H1 (cell line): ENCODE measurements around the gene HIGD2A. TPM values are rescaled to one million over a fixed set of nuclear protein-coding genes. Genes with fewer than 3 reads are reported as not detected.

Experiments
- CTCF ChIA-PET: fragments of 300-600 bp; sonication (Branson Sonifier 250); formaldehyde crosslinking; loops from one replicate; lab custom pipeline; 2021; ENCODE audit not compliant: partially characterized antibody; lab: Charles Lee
- POLR2A ChIA-PET: fragments of 300-600 bp; sonication (Branson Sonifier 250); formaldehyde crosslinking; loops from one replicate; lab custom pipeline; 2021; ENCODE audit warnings: inconsistent platforms; ENCODE audit not compliant: partially characterized antibody; lab: Charles Lee
- DNase-seq, 2 experiments: peaks; one replicate each; pipeline versions ENCODE4 v3.0.0 to v3.0.0-alpha.2; 2010 to 2022; ENCODE audit warnings: low spot score in 2 of 2, low read depth in 1 of 2, mixed read lengths in 1 of 2
- FAIRE-seq: peaks from 2 replicates; lab custom pipeline; 2011; peaks lifted over from hg19 to GRCh38; lab: Jason Lieb, UNC
- H2AFZ ChIP-seq: 2 replicates; pipeline ENCODE4 v1.8.1; 2012; ENCODE audit warnings: low read length, inconsistent platforms
- H2AK5ac ChIP-seq: 2 replicates; pipeline ENCODE4 v1.6.1; 2013; ENCODE audit warnings: low read depth, low read length
- H2BK120ac ChIP-seq: replicated peaks from 2 replicates; pipeline ENCODE3; 2013; ENCODE audit warnings: low read depth, low read length, inconsistent platforms
- H2BK12ac ChIP-seq: 2 replicates; pipeline ENCODE4 v1.6.1; 2013; ENCODE audit warnings: low read depth, low read length
- H2BK15ac ChIP-seq: 2 replicates; pipeline ENCODE4 v1.6.1; 2013; ENCODE audit warnings: low read length
- H2BK20ac ChIP-seq: 2 replicates; pipeline ENCODE4 v1.6.1; 2013; ENCODE audit warnings: low read length
- H2BK5ac ChIP-seq: 2 replicates; pipeline ENCODE4 v1.6.1; 2013; ENCODE audit warnings: low read depth, low read length
- H3K14ac ChIP-seq: 2 replicates; pipeline ENCODE4 v1.6.1; 2013; ENCODE audit warnings: inconsistent platforms; ENCODE audit not compliant: insufficient read length
- H3K18ac ChIP-seq: 2 replicates; pipeline ENCODE4 v1.6.1; 2013; ENCODE audit warnings: low read length; ENCODE audit errors: extremely low read depth
- H3K23ac ChIP-seq: 2 replicates; pipeline ENCODE4 v1.6.1; 2013; ENCODE audit warnings: inconsistent platforms; ENCODE audit not compliant: insufficient read length
- H3K23me2 ChIP-seq: 2 replicates; pipeline ENCODE4 v1.6.1; 2013; ENCODE audit warnings: low read depth, low read length
- H3K27ac ChIP-seq: 2 replicates; pipeline ENCODE4 v1.6.1; 2011; ENCODE audit warnings: low read depth, low read length, inconsistent platforms
- H3K27me3 ChIP-seq, 4 experiments: replicated peaks in 1 of 4; 1 replicate in 1 of 4; 2 replicates in 3 of 4; pipeline versions ENCODE4 v1.6.1 to v1.8.1; 2011 to 2013; ENCODE audit warnings: low read length in 3 of 4, mild to moderate bottlenecking in 3 of 4, inconsistent platforms in 2 of 4, mixed read lengths in 2 of 4, moderate library complexity in 1 of 4; ENCODE audit not compliant: control insufficient read depth in 3 of 4, insufficient read depth in 3 of 4; ENCODE audit errors: extremely low read depth in 1 of 4
- H3K36me3 ChIP-seq, 4 experiments: 2 replicates each; pipeline versions ENCODE4 v1.6.1 to v1.8.1; 2011 to 2013; ENCODE audit warnings: mild to moderate bottlenecking in 4 of 4, low read length in 3 of 4, moderate library complexity in 2 of 4, control low read depth in 1 of 4, inconsistent platforms in 1 of 4; ENCODE audit not compliant: insufficient read depth in 4 of 4, control insufficient read depth in 2 of 4
- H3K4ac ChIP-seq: replicated peaks from 2 replicates; pipeline ENCODE3; 2013; ENCODE audit warnings: low read length, low read depth, mixed read lengths, inconsistent platforms; ENCODE audit not compliant: insufficient read length
- H3K4me1 ChIP-seq, 4 experiments: replicated peaks in 1 of 4; 1 replicate in 1 of 4; 2 replicates in 3 of 4; pipeline versions ENCODE4 v1.6.1 to v1.8.1; 2011 to 2013; ENCODE audit warnings: low read length in 3 of 4, inconsistent platforms in 2 of 4, mixed read lengths in 1 of 4; ENCODE audit not compliant: insufficient read depth in 4 of 4, control insufficient read depth in 3 of 4
- H3K4me2 ChIP-seq, 2 experiments: 2 replicates each; pipeline versions ENCODE4 v1.6.1 to v1.8.1; 2011 to 2013; ENCODE audit warnings: low read depth in 2 of 2, low read length in 2 of 2, control low read depth in 1 of 2, inconsistent platforms in 1 of 2, mild to moderate bottlenecking in 1 of 2; ENCODE audit not compliant: insufficient read depth in 1 of 2
- H3K4me3 ChIP-seq, 4 experiments: fragments of 200-600, 300-600 bp in 1 of 4; sonication (generic), shearing (Covaris generic), sonication (Bioruptor Twin) in 1 of 4; 2 replicates each; pipeline versions ENCODE4 v1.5.1 to v1.8.1; 2011 to 2016; ENCODE audit warnings: low read length in 4 of 4, low read depth in 3 of 4, control low read depth in 2 of 4, inconsistent platforms in 2 of 4, mild to moderate bottlenecking in 2 of 4, mixed read lengths in 1 of 4, moderate library complexity in 1 of 4; ENCODE audit not compliant: insufficient read depth in 2 of 4; ENCODE audit errors: extremely low read depth in 1 of 4
- H3K56ac ChIP-seq: replicated peaks from 2 replicates; pipeline ENCODE3; 2013; ENCODE audit warnings: low read depth, mild to moderate bottlenecking, mixed read lengths, low read length, inconsistent platforms; ENCODE audit not compliant: insufficient read length
- H3K79me1 ChIP-seq: 2 replicates; pipeline ENCODE4 v1.6.1; 2013; ENCODE audit warnings: low read depth, low read length, control low read depth
- H3K79me2 ChIP-seq, 2 experiments: 2 replicates each; pipeline versions ENCODE4 v1.6.1 to v1.8.1; 2012 to 2013; ENCODE audit warnings: low read length in 2 of 2, mild to moderate bottlenecking in 2 of 2, inconsistent platforms in 1 of 2; ENCODE audit not compliant: insufficient read depth in 2 of 2, control insufficient read depth in 1 of 2
- H3K9ac ChIP-seq, 4 experiments: replicated peaks in 1 of 4; 1 replicate in 1 of 4; 2 replicates in 3 of 4; pipeline versions ENCODE4 v1.6.1 to v1.8.1; 2011 to 2013; ENCODE audit warnings: low read depth in 3 of 4, low read length in 3 of 4, control low read depth in 2 of 4, mild to moderate bottlenecking in 2 of 4, moderate library complexity in 2 of 4, inconsistent platforms in 1 of 4; ENCODE audit errors: extremely low read depth in 1 of 4
- H3K9me3 ChIP-seq, 2 experiments: 2 replicates each; pipeline versions ENCODE4 v1.6.1 to v1.8.1; 2012 to 2013; ENCODE audit warnings: mild to moderate bottlenecking in 2 of 2, moderate library complexity in 2 of 2, control low read depth in 1 of 2, inconsistent platforms in 1 of 2, low read depth in 1 of 2, low read length in 1 of 2, mixed read lengths in 1 of 2; ENCODE audit not compliant: insufficient read depth in 2 of 2
- H4K20me1 ChIP-seq, 2 experiments: replicated peaks in 1 of 2; 2 replicates each; pipeline versions ENCODE3 to v1.8.1; 2011 to 2013; ENCODE audit warnings: inconsistent platforms in 2 of 2, low read length in 2 of 2, mild to moderate bottlenecking in 1 of 2; ENCODE audit not compliant: insufficient read depth in 2 of 2, control insufficient read depth in 1 of 2
- H4K5ac ChIP-seq: 2 replicates; pipeline ENCODE4 v1.6.1; 2013; ENCODE audit warnings: low read length, low read depth, mixed read lengths, inconsistent platforms; ENCODE audit not compliant: insufficient read length
- H4K8ac ChIP-seq: 2 replicates; pipeline ENCODE4 v1.8.0; 2013; ENCODE audit warnings: mild to moderate bottlenecking, moderate library complexity, low read length, inconsistent platforms; ENCODE audit not compliant: insufficient read depth; ENCODE audit errors: extremely low read depth
- H4K91ac ChIP-seq: replicated peaks from 2 replicates; pipeline ENCODE3; 2013; ENCODE audit warnings: low read length, mixed read lengths, inconsistent platforms; ENCODE audit not compliant: insufficient read length
- EGR1 ChIP-seq: IDR thresholded peaks from 2 replicates; pipeline ENCODE4 v1.6.1; 2011; ENCODE audit warnings: low read depth, low read length, borderline replicate concordance
- KDM5A ChIP-seq: fragments of 200-600 bp; IDR thresholded peaks from 2 replicates; pipeline ENCODE4 v1.7.1; 2012; ENCODE audit warnings: mild to moderate bottlenecking, low read length, inconsistent platforms, mixed read lengths
- TBP ChIP-seq: IDR thresholded peaks from 2 replicates; pipeline ENCODE4 v1.6.1; 2011; ENCODE audit warnings: low read depth, low read length, improper control_type of control experiment
- WGBS, 2 experiments: shearing (Covaris generic) in 1 of 2; methylation state at CpG; one replicate each; pipeline versions ENCODE4 v1.1.6 to v1.1.7; 2013 to 2015; ENCODE audit warnings: low lambda C conversion rate in 2 of 2, mixed read lengths in 2 of 2, inconsistent platforms in 1 of 2, low coverage in 1 of 2, missing lambda C conversion rate in 1 of 2; ENCODE audit not compliant: insufficient replicate concordance in 2 of 2, insufficient coverage in 1 of 2, insufficient read length in 1 of 2; ENCODE audit errors: extremely low coverage in 1 of 2, missing lambda C conversion rate in 1 of 2; 5-methylcytosine and 5-hydroxymethylcytosine counted together
- polyA plus RNA-seq, 7 experiments: library from polyadenylated mRNA; depleted of rRNA in 3 of 7; stranded (reverse) in 5 of 7; unstranded in 2 of 7; fragments of >200 nt in 5 of 7; fragments of 200-250 nt in 2 of 7; gene quantifications; 1 replicate in 5 of 7; 2 replicates in 1 of 7; 4 replicates in 1 of 7; pipeline versions ENCODE4 v1.2.1 to v1.2.3, GENCODE V29; 2011 to 2013; ENCODE audit warnings: missing spikeins in 2 of 7, mixed read lengths in 2 of 7
- total RNA-seq: library from RNA; stranded (reverse); fragmentation: NEBNext Ultra II Directional; extraction: Animal tissue kit (Norgen Biotek cat#: 25700); gene quantifications from 2 replicates; pipeline ENCODE4 v1.2.1, GENCODE V29; 2021

Gene HIGD2A
- total and polyA plus RNA-seq, 2 of the 8 experiments (the other 6 are each of a cell fraction or from before 2014, with no cell fraction given): 95.5 to 264 TPM

DNA sequence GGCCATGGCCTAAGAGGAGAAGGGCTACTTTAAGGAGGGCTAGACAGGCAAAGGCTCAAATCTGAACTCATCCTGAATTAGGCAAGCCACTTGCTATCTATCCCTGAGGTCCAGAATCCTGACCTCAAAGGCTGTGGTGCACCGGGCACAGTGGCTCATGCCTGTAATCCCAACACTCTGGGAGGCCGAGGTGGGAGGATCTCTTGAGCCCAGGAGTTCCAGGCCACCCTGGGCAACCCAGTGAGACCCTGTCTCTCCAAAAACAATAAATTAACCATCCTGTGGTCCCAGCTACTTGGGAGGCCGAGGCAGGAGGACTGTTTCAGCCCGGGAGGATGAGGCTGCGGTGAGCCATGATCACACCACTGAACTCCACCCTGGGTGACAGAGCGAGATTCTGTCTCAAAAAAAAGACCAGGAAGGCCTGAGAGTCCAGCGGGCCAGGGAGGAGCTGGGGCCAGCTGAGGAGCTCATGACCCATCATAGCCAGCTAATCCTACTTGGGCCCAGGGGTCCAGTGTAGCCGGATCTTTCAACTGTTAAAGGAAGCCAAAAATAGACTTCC is 4.1 kb upstream of the HIGD2A start:
- Histone ChIP-seq H3K27ac (no peak overlapping the region), H3K14ac (no peak overlapping the region), H3K4me1 (peaks cover 0 to 5% (median 1%) of the 10 kb centered on the region in 4 experiments; a peak in 2 of 7 replicates), H3K23ac (no peak overlapping the region), H3K4ac (no peak overlapping the region), H2BK12ac (no peak overlapping the region), H3K4me3 (no peak overlapping the region), H3K9me3 (no peaks in the 10 kb centered on the region), H3K9ac (no peak overlapping the region), H4K5ac (no peak overlapping the region), H3K27me3 (no peaks in the 10 kb centered on the region), H2AFZ (no peak overlapping the region), H3K4me2 (no peak overlapping the region), H2BK20ac (no peak overlapping the region), H4K20me1 (peaks cover 6 to 8% of the 10 kb centered on the region in 2 experiments), H4K91ac (no peak overlapping the region), H2BK15ac (no peak overlapping the region), H3K56ac (no peak overlapping the region), H3K79me2 (peaks cover 0 to 29% of the 10 kb centered on the region in 2 experiments), H4K8ac (no peak overlapping the region), H3K36me3 (peaks cover 26 to 52% (median 33%) of the 10 kb centered on the region in 4 experiments), H3K79me1 (peaks cover 7% of the 10 kb centered on the region; the same call in 1 of the 2 replicates), H3K18ac (no peak overlapping the region), H2AK5ac (no peak overlapping the region), H2BK5ac (no peak overlapping the region), H2BK120ac (no peak overlapping the region), H3K23me2 (peaks cover 9% of the 10 kb centered on the region; the same call in 1 of the 2 replicates)
- FAIRE-seq (no peak), DNase-seq (no peak)
- 90% methylated on average over 8 of the region's 8 CpGs; no CpG with 5 or more reads in 1 of the 2 experiments for whole genome bisulfite sequencing, 2 experiments
- ChIA-PET POLR2A (interaction anchor here (1.1 to 9.4 kb wide), 4 partner anchors 12 to 149 kb away, joined by 3 to 93 read pairs (median 7); partner anchors contain the start of gene ARL10), CTCF (no interaction called here)
- TF ChIP-seq KDM5A (no peak), TBP (no peak), EGR1 (no peak)
